Measurements from ENCODE around the gene ERCC2. TPM values are rescaled to one million over a fixed set of nuclear protein-coding genes. Genes with fewer than 3 reads are reported as not detected.

ERCC2 gene
- polyA plus RNA-seq, 3 donors, result 27.7 to 34.3 (median 33.7) TPM

GRCh38 chr19:45306518-45307027 lies 63.8 kb downstream of the ERCC2 start:
- DNase-seq (ENCODE audit: low read depth in 3 of 3, low spot score in 2 of 3), result no peak

DNA sequence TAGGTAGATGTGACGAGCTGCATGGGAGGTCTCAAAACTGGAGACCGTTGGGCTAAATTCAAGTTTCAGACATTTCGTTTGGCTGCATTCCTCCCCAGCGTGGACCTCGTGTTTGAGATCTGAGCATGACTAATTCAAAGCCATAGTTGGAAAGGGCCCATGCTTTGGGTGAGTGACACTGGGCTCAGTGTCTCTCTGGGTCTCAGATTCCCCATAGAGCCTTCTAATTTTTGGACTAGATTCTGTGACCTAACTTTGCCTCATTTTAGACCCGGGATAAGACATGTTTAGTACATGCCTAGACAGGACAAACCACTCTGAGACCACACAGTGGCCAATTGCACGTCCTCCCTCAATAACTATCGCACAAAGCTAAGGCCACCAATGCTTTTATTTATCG lies 64.3 kb downstream of the ERCC2 start:
- DNase-seq (ENCODE audit: low read depth in 3 of 3, low spot score in 2 of 3), result no peak

GRCh38 chr19:45305421-45305820 lies 65.0 kb downstream of the ERCC2 start:
- no peak for DNase-seq (ENCODE audit: low read depth in 3 of 3, low spot score in 2 of 3)

DNA sequence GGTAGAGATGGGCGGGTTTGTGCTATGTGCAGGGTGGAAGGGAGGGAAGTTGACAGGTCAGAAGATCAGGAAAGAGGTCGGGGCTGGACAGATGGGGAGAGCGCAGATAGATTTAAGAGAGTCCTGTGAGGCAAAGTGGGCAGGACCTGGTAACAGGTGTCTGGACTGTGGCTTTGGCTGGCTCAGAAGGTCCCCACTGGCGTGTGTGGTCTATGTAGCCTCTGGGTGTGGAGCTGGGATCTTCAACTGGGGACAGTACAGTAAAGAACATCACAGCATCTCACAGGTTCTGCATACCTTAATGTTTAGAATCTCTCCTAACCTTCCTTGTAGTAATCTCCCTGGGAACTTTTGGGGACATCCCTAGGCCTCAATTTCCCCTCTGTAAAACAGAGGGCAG lies 65.4 kb downstream of the ERCC2 start:
- DNase-seq (ENCODE audit: low read depth in 3 of 3, low spot score in 2 of 3), result no peak

DNA sequence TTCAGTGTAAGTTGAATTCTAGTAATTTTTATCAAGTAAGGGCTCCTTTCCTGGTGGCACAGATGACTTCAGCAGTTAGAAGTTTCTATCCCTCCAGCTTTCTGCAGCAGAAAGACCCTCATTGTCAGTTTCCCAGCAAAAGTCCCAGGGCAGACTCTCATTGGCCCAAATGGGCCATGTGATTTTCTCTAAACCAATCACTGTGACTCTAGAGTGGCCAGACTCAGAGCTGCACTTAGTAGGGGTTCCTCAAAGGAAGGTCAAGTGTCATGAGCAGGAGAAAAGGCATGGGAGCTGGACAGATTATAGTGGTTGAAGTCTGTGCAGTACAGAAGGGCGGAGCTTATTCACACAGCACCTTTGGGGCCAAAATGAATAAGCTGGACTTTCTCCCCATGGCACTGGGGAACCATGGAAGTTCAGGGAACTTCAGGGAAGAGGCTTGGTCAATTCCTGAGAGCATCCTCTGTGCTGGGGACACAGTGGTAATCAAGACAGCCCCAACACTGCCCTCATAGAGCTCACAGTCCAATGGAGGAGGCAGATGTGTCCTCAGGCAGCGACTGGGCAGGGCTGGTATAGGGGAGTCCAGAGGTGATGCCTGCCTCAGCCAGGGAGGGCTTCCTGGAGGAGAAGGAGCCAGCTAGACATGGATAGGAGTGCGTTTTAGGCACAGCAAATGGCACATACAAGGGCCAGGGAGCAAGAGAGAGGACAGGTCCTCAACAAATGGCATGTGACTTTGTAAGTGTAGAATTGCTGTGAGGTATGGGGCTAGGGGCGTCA lies 66.0 kb downstream of the ERCC2 start:
- no peak for DNase-seq (ENCODE audit: low read depth in 3 of 3, low spot score in 2 of 3)

- DNase-seq (ENCODE audit: low read depth in 3 of 3, low spot score in 2 of 3), result no peak
Measured at GRCh38 chr19:45303269-45304060, 66.9 kb downstream of the ERCC2 start.

GRCh38 chr19:45302416-45302815 lies 68.0 kb downstream of the ERCC2 start:
- DNase-seq (ENCODE audit: low read depth in 3 of 3, low spot score in 2 of 3), result no peak

Other genes with a start within 250 kb of the ERCC2 start
- gene NKPD1, start 209.6 kb downstream of the ERCC2 start, polyA plus RNA-seq (ENCODE audit: insufficient read length in 3 of 3), result under 1 TPM; 0.11 TPM
- 10 to 100 TPM; 25.5 to 33.2 (median 32.4) TPM for gene TRAPPC6A, start 192.3 kb downstream of the ERCC2 start, polyA plus RNA-seq (ENCODE audit: insufficient read length in 3 of 3)
- gene BLOC1S3, start 191.8 kb downstream of the ERCC2 start, polyA plus RNA-seq (ENCODE audit: insufficient read length in 3 of 3), result 10 to 100 TPM in 2 of 3 donors, 1 to 10 TPM in 1; 8.8 to 11.6 (median 10.5) TPM
- 1 to 10 TPM; 6.0 to 7.1 (median 7.0) TPM for gene EXOC3L2, start 125.2 kb downstream of the ERCC2 start, polyA plus RNA-seq (ENCODE audit: insufficient read length in 3 of 3)
- 10 to 100 TPM; 38.3 to 41.9 (median 39.6) TPM for gene MARK4, start 119.3 kb downstream of the ERCC2 start, polyA plus RNA-seq (ENCODE audit: insufficient read length in 3 of 3)
- gene CKM, start 47.7 kb downstream of the ERCC2 start, polyA plus RNA-seq (ENCODE audit: insufficient read length in 3 of 3), result 1 to 10 TPM in 1 of 3 donors, under 1 TPM in 2; 0.57 to 1.7 (median 0.79) TPM
- 1 to 10 TPM in 2 of 3 donors, under 1 TPM in 1; 0.97 to 1.1 (median 1.1) TPM for gene KLC3, start 29.8 kb downstream of the ERCC2 start, polyA plus RNA-seq (ENCODE audit: insufficient read length in 3 of 3)
- 1 to 10 TPM; 6.2 to 8.9 (median 6.5) TPM for gene PPP1R13L, start 34.5 kb upstream of the ERCC2 start, polyA plus RNA-seq (ENCODE audit: insufficient read length in 3 of 3)
- 1 to 10 TPM; 2.8 to 3.6 (median 3.1) TPM for gene POLR1G, start 36.1 kb upstream of the ERCC2 start, polyA plus RNA-seq (ENCODE audit: insufficient read length in 3 of 3)
- gene ERCC1, start 53.3 kb upstream of the ERCC2 start, polyA plus RNA-seq (ENCODE audit: insufficient read length in 3 of 3), result 10 to 100 TPM; 62.5 to 68.7 (median 68.7) TPM
- gene FOSB, start 97.4 kb upstream of the ERCC2 start, polyA plus RNA-seq (ENCODE audit: insufficient read length in 3 of 3), result 10 to 100 TPM; 14.3 to 88.2 (median 22.1) TPM
- gene RTN2, start 126.5 kb upstream of the ERCC2 start, polyA plus RNA-seq (ENCODE audit: insufficient read length in 3 of 3), result 10 to 100 TPM in 1 of 3 donors, 1 to 10 TPM in 2; 7.6 to 11.1 (median 9.0) TPM
- under 1 TPM in 2 of 3 donors, not detected in 1; 0.17 to 0.24 TPM for gene PPM1N, start 127.9 kb upstream of the ERCC2 start, polyA plus RNA-seq (ENCODE audit: insufficient read length in 3 of 3)
- 10 to 100 TPM; 45.6 to 49.3 (median 48.8) TPM for gene VASP, start 136.9 kb upstream of the ERCC2 start, polyA plus RNA-seq (ENCODE audit: insufficient read length in 3 of 3)
- gene OPA3, start 214.2 kb upstream of the ERCC2 start, polyA plus RNA-seq (ENCODE audit: insufficient read length in 3 of 3), result 10 to 100 TPM in 2 of 3 donors, 1 to 10 TPM in 1; 9.7 to 12.0 (median 10.5) TPM
- gene GPR4, start 231.6 kb upstream of the ERCC2 start, polyA plus RNA-seq (ENCODE audit: insufficient read length in 3 of 3), result 1 to 10 TPM; 4.7 to 5.5 (median 4.9) TPM